BLaER1 (cell line): ENCODE measurements around the gene APBA2.
"Not testable (repeated sequence)": the region's sequence is repeated elsewhere in the genome, so short reads cannot be mapped to it uniquely, and the experiment has no call there.

Source experiments
- H3K27ac ChIP-seq: shearing (Covaris generic); formaldehyde crosslinking; 2 replicates; pipeline ENCODE4 v1.8.1; 2022
- H3K27me3 ChIP-seq: shearing (Covaris generic); formaldehyde crosslinking; 2 replicates; pipeline ENCODE4 v1.8.1; 2022
- H3K36me3 ChIP-seq: shearing (Covaris generic); formaldehyde crosslinking; 2 replicates; pipeline ENCODE4 v1.8.1; 2022
- H3K4me1 ChIP-seq: shearing (Covaris generic); formaldehyde crosslinking; 2 replicates; pipeline ENCODE4 v1.8.1; 2022
- H3K4me2 ChIP-seq: shearing (Covaris generic); formaldehyde crosslinking; 2 replicates; pipeline ENCODE4 v1.8.1; 2022
- H3K4me3 ChIP-seq: shearing (Covaris generic); formaldehyde crosslinking; 2 replicates; pipeline ENCODE4 v1.8.1; 2022
- H3K9ac ChIP-seq: shearing (Covaris generic); formaldehyde crosslinking; 2 replicates; pipeline ENCODE4 v1.8.1; 2022
- H3K9me3 ChIP-seq: shearing (Covaris generic); formaldehyde crosslinking; 2 replicates; pipeline ENCODE4 v1.8.1; 2022
- H4K20me1 ChIP-seq: shearing (Covaris generic); formaldehyde crosslinking; 2 replicates; pipeline ENCODE4 v1.8.1; 2022
- Cebpa-rat ChIP-seq: shearing (Covaris generic); IDR thresholded peaks from 2 replicates; pipeline ENCODE4 v1.8.1; 2022

APBA2 gene

GRCh38 chr15:29100486-29101000 lies 214.8 kb downstream of the APBA2 start:
- peaks cover 37% of the 10 kb centered on the region for H3K36me3 ChIP-seq
- no peak overlapping the region for H3K9ac ChIP-seq
- TF ChIP-seq Cebpa-rat = no peak
- H3K4me1 ChIP-seq = peaks cover 5% of the 10 kb centered on the region; the same call in 1 of the 2 replicates
- H3K9me3 ChIP-seq = no peaks in the 10 kb centered on the region
- H4K20me1 ChIP-seq = 0 out of 2 replicates have a peak, but pooled peaks cover 6% of the 10 kb centered on the region
- no peaks in the 10 kb centered on the region; the same call in 1 of the 2 replicates for H3K27me3 ChIP-seq
- no peak overlapping the region for H3K4me3 ChIP-seq
- no peak overlapping the region for H3K27ac ChIP-seq
- no peak overlapping the region for H3K4me2 ChIP-seq

- peaks cover 5% of the 10 kb centered on the region; the same call in 1 of the 2 replicates for H3K4me1 ChIP-seq
- 0 out of 2 replicates have a peak, but pooled peaks cover 6% of the 10 kb centered on the region for H4K20me1 ChIP-seq
- H3K4me3 ChIP-seq = no peak overlapping the region
- H3K27ac ChIP-seq = no peak overlapping the region
- no peaks in the 10 kb centered on the region for H3K9me3 ChIP-seq
- no peak for TF ChIP-seq Cebpa-rat
- no peaks in the 10 kb centered on the region; the same call in 1 of the 2 replicates for H3K27me3 ChIP-seq
- peaks cover 37% of the 10 kb centered on the region for H3K36me3 ChIP-seq
- H3K9ac ChIP-seq = no peak overlapping the region
- H3K4me2 ChIP-seq = no peak overlapping the region
These were observed 215.7 kb downstream of the APBA2 start for GRCh38 chr15:29101491-29101890.

GRCh38 chr15:29102173-29102794 lies 216.5 kb downstream of the APBA2 start:
- not testable (repeated sequence) for H3K9me3 ChIP-seq, H3K4me1 ChIP-seq, H4K20me1 ChIP-seq, H3K4me2 ChIP-seq, H3K4me3 ChIP-seq, H3K27me3 ChIP-seq, H3K9ac ChIP-seq, H3K27ac ChIP-seq
- H3K36me3 ChIP-seq = peaks cover 38% of the 10 kb centered on the region

- no peak overlapping the region for H3K9ac ChIP-seq
- no peaks in the 10 kb centered on the region for H3K9me3 ChIP-seq
- H3K4me3 ChIP-seq = no peak overlapping the region
- peaks cover 47% of the 10 kb centered on the region for H3K36me3 ChIP-seq
- H3K4me2 ChIP-seq = peak overlapping the region; percentile 67
- no peaks in the 10 kb centered on the region; the same call in 1 of the 2 replicates for H3K27me3 ChIP-seq
- TF ChIP-seq Cebpa-rat = no peak
- H4K20me1 ChIP-seq = 0 out of 2 replicates have a peak, but pooled peaks cover 6% of the 10 kb centered on the region
- H3K27ac ChIP-seq = no peak overlapping the region
- H3K4me1 ChIP-seq = peaks cover 5% of the 10 kb centered on the region; the same call in 1 of the 2 replicates
These were observed 217.4 kb downstream of the APBA2 start for GRCh38 chr15:29102911-29103823.

- Histone ChIP-seq H3K9ac (no peak overlapping the region), H3K4me3 (no peak overlapping the region), H3K9me3 (no peaks in the 10 kb centered on the region), H3K27ac (no peak overlapping the region), H4K20me1 (0 out of 2 replicates have a peak, but pooled peaks cover 6% of the 10 kb centered on the region), H3K4me2 (peak overlapping the region; percentile 67), H3K36me3 (peaks cover 44% of the 10 kb centered on the region; the same call in 1 of the 2 replicates), H3K27me3 (no peaks in the 10 kb centered on the region; the same call in 1 of the 2 replicates), H3K4me1 (peaks cover 5% of the 10 kb centered on the region; the same call in 1 of the 2 replicates)
- no peak for TF ChIP-seq Cebpa-rat
These were observed 218.2 kb downstream of the APBA2 start for GRCh38 chr15:29103824-29104565.

- Histone ChIP-seq H3K9me3 (no peaks in the 10 kb centered on the region), H3K9ac (no peak overlapping the region), H3K36me3 (peaks cover 39% of the 10 kb centered on the region; the same call in 1 of the 2 replicates), H3K4me1 (peaks cover 6% of the 10 kb centered on the region; the same call in 1 of the 2 replicates), H3K27ac (no peak overlapping the region), H3K4me3 (no peak overlapping the region), H3K4me2 (no peak overlapping the region), H4K20me1 (0 out of 2 replicates have a peak, but pooled peaks cover 6% of the 10 kb centered on the region), H3K27me3 (no peaks in the 10 kb centered on the region)
- TF ChIP-seq Cebpa-rat = no peak
These were observed 218.7 kb downstream of the APBA2 start for GRCh38 chr15:29104566-29104880.

GRCh38 chr15:29105151-29105854 lies 219.5 kb downstream of the APBA2 start:
- Histone ChIP-seq H3K36me3 (peaks cover 34% of the 10 kb centered on the region; the same call in 1 of the 2 replicates), H3K27ac (no peak overlapping the region), H3K4me1 (peaks cover 13% of the 10 kb centered on the region; the same call in 1 of the 2 replicates), H3K9me3 (no peaks in the 10 kb centered on the region), H4K20me1 (0 out of 2 replicates have a peak, but pooled peaks cover 6% of the 10 kb centered on the region), H3K4me3 (no peak overlapping the region), H3K4me2 (no peak overlapping the region), H3K27me3 (no peaks in the 10 kb centered on the region), H3K9ac (no peak overlapping the region)
- no peak for TF ChIP-seq Cebpa-rat

GRCh38 chr15:29106116-29106515 lies 220.3 kb downstream of the APBA2 start:
- Histone ChIP-seq H3K4me2 (no peak overlapping the region), H3K36me3 (peaks cover 34% of the 10 kb centered on the region; the same call in 1 of the 2 replicates), H3K27ac (no peak overlapping the region), H4K20me1 (0 out of 2 replicates have a peak, but pooled peaks cover 6% of the 10 kb centered on the region), H3K4me3 (no peak overlapping the region), H3K9me3 (no peaks in the 10 kb centered on the region), H3K4me1 (peaks cover 13% of the 10 kb centered on the region; the same call in 1 of the 2 replicates), H3K9ac (no peak overlapping the region), H3K27me3 (no peaks in the 10 kb centered on the region)
- TF ChIP-seq Cebpa-rat = no peak
